Liver (tissue), 9 donors: Measurements from ENCODE around the gene C11orf21. TPM values are rescaled to one million over a fixed set of nuclear protein-coding genes. Genes with fewer than 3 reads are reported as not detected.

Experiments
- DNase-seq: peaks from one replicate; pipeline ENCODE4 v3.0.0-alpha.2; 2017; ENCODE audit warnings: low spot score
- H3K27ac ChIP-seq, 2 donors: one replicate each; pipeline ENCODE4 v1.7.0; 2013; ENCODE audit warnings: inconsistent platforms in 2 of 2, low read length in 2 of 2, control low read depth in 1 of 2, low read depth in 1 of 2, mild to moderate bottlenecking in 1 of 2
- H3K27me3 ChIP-seq, 4 donors: one replicate each; pipeline versions ENCODE4 v1.6.1 to v1.7.0; 2013; ENCODE audit warnings: low read length in 3 of 4, inconsistent platforms in 1 of 4, mild to moderate bottlenecking in 1 of 4, moderate library complexity in 1 of 4; ENCODE audit not compliant: control insufficient read depth in 4 of 4, insufficient read depth in 4 of 4
- H3K36me3 ChIP-seq, 4 donors: one replicate each; pipeline versions ENCODE4 v1.6.1 to v1.7.0; 2013; ENCODE audit warnings: low read length in 3 of 4, mild to moderate bottlenecking in 3 of 4, low read depth in 1 of 4, moderate library complexity in 1 of 4; ENCODE audit not compliant: control insufficient read depth in 4 of 4, insufficient read depth in 3 of 4
- H3K4me1 ChIP-seq, 4 donors: one replicate each; pipeline versions ENCODE4 v1.6.1 to v1.7.0; 2013; ENCODE audit warnings: low read length in 3 of 4, mild to moderate bottlenecking in 3 of 4, moderate library complexity in 1 of 4; ENCODE audit not compliant: control insufficient read depth in 4 of 4, insufficient read depth in 4 of 4
- H3K4me3 ChIP-seq, 3 donors: one replicate each; pipeline versions ENCODE4 v1.6.1 to v1.7.0; 2013; ENCODE audit warnings: low read length in 3 of 3, control low read depth in 1 of 3, low read depth in 1 of 3, mild to moderate bottlenecking in 1 of 3
- H3K9ac ChIP-seq, 2 donors: one replicate each; pipeline ENCODE4 v1.7.0; 2013; ENCODE audit warnings: low read length in 2 of 2, mild to moderate bottlenecking in 2 of 2, moderate library complexity in 2 of 2, control low read depth in 1 of 2, low read depth in 1 of 2
- H3K9me3 ChIP-seq, 4 donors: one replicate each; pipeline versions ENCODE4 v1.6.1 to v1.7.0; 2013; ENCODE audit warnings: low read length in 3 of 4; ENCODE audit not compliant: control insufficient read depth in 4 of 4
- ATF3 ChIP-seq: IDR thresholded peaks from 2 replicates; pipeline ENCODE4 v1.6.1; 2016; ENCODE audit warnings: antibody characterized with exemption
- EGR1 ChIP-seq, 2 donors: IDR thresholded peaks; 2 replicates each; pipeline ENCODE4 v1.6.1; 2016 to 2018; ENCODE audit warnings: antibody characterized with exemption in 2 of 2, low read depth in 2 of 2
- FOXA1 ChIP-seq: IDR thresholded peaks from 2 replicates; pipeline ENCODE4 v1.6.1; 2016; ENCODE audit warnings: antibody characterized with exemption
- FOXA2 ChIP-seq: IDR thresholded peaks from 2 replicates; pipeline ENCODE4 v1.6.1; 2016; ENCODE audit warnings: antibody characterized with exemption
- GABPA ChIP-seq, 2 donors: IDR thresholded peaks in 1 of 2; conservative IDR thresholded peaks in 1 of 2; 2 replicates each; pipeline ENCODE4 v1.6.1; 2016; ENCODE audit warnings: antibody characterized with exemption in 2 of 2, mild to moderate bottlenecking in 1 of 2, moderate library complexity in 1 of 2
- HNF4A ChIP-seq, 2 donors: conservative IDR thresholded peaks; 2 replicates each; pipeline ENCODE4 v1.6.1; 2016; ENCODE audit warnings: antibody characterized with exemption in 2 of 2, mild to moderate bottlenecking in 2 of 2
- HNF4G ChIP-seq: IDR thresholded peaks from 2 replicates; pipeline ENCODE4 v1.6.1; 2016; ENCODE audit warnings: antibody characterized with exemption
- JUND ChIP-seq, 2 donors: IDR thresholded peaks; 2 replicates each; pipeline ENCODE4 v1.6.1; 2016; ENCODE audit warnings: antibody characterized with exemption in 2 of 2
- NR2F2 ChIP-seq: IDR thresholded peaks from 2 replicates; pipeline ENCODE4 v1.6.1; 2016; ENCODE audit warnings: antibody characterized with exemption
- REST ChIP-seq: IDR thresholded peaks from 2 replicates; pipeline ENCODE4 v1.6.1; 2016; ENCODE audit warnings: antibody characterized with exemption, mild to moderate bottlenecking
- RXRA ChIP-seq, 2 donors: IDR thresholded peaks; 2 replicates each; pipeline ENCODE4 v1.6.1; 2017 to 2018; ENCODE audit warnings: antibody characterized with exemption in 2 of 2, mild to moderate bottlenecking in 1 of 2
- SP1 ChIP-seq: IDR thresholded peaks from 2 replicates; pipeline ENCODE4 v1.6.1; 2018; ENCODE audit warnings: antibody characterized with exemption, mild to moderate bottlenecking
- TAF1 ChIP-seq: conservative IDR thresholded peaks from 2 replicates; pipeline ENCODE4 v1.6.1; 2016; ENCODE audit warnings: antibody characterized with exemption, mild to moderate bottlenecking
- YY1 ChIP-seq: IDR thresholded peaks from 2 replicates; pipeline ENCODE4 v1.6.1; 2016; ENCODE audit warnings: antibody characterized with exemption, mild to moderate bottlenecking
- WGBS: extraction: QIAGEN DNeasy Blood & Tissue Kit; methylation state at CpG from one replicate; pipeline ENCODE4 v1.1.7; 2013; 5-methylcytosine and 5-hydroxymethylcytosine counted together
- polyA plus RNA-seq, 2 donors: library from polyadenylated mRNA; stranded (reverse) in 1 of 2; unstranded in 1 of 2; fragments of 200-250 nt in 1 of 2; fragments of >200 nt in 1 of 2; fragmentation: Nextera tagmentation in 1 of 2; extraction: Ambion mirVana in 1 of 2; gene quantifications; one replicate each; pipeline versions ENCODE4 v1.2.1 to v1.2.3, GENCODE V29; 2013 to 2015
- total RNA-seq, 2 donors: library from RNA; depleted of rRNA; stranded (reverse); fragments of >200 nt; gene quantifications; one replicate each; pipeline ENCODE4 v1.2.3, GENCODE V29; 2014
- TF ChIP-seq, protein P1 (sequence below): IDR thresholded peaks from 2 replicates; pipeline ENCODE4 v1.6.1; 2016; ENCODE audit warnings: antibody characterized with exemption
- TF ChIP-seq, protein P2 (sequence below): IDR thresholded peaks from 2 replicates; pipeline ENCODE4 v1.6.1; 2016; ENCODE audit warnings: antibody characterized with exemption
- TF ChIP-seq, protein P3 (sequence below): fragments of 150-350 bp; IDR thresholded peaks from 2 replicates; pipeline ENCODE4 v1.5.1; 2017; ENCODE audit warnings: improper control_type of control experiment, low read depth, low read length; ENCODE audit not compliant: missing input control
- donor health status: healthy.
- donor health status: healthy.
- donor health status: healthy.
- donor health status: healthy.
- donor health status: healthy.

Gene C11orf21
- total RNA-seq (10 to 100 TPM in 1 of 2 donors, under 1 TPM in 1; 0.67 to 16.2 TPM), polyA plus RNA-seq (under 1 TPM; 0.14 to 0.22 TPM)

DNA sequence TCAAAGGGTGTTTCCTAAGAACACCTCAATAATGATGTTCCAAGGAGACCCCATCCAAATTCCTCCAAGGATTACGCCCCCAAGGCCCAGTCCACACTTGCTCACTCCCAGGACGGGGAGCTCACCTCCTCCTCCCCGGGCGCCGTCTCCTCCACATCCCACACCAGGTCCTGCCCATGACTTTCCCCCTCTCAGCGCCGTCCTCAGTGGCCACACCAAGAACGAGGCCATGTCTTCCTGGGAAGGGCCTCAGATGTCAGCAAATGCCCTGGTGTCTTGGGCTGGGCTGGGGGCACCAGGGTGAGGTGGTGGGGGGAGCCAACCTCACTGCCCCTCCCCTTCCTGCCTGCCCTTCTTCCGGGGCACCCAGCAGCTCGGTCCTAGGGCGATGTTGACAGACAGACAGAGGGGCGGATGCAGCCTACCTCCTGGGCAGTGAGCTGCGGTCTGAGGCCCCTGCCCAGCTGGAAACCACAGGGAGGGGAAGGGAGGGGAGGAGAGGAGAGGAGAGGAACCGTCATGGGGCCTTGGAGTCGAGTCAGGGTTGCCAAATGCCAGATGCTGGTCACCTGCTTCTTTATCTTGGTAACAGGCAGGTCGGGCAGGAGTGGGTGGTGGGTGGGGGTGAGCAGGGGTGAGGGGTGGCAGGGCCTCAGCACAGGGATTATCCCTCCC is at the start of gene C11orf21, which contains the start of gene TSPAN32:
Gene C11orf21, minus strand, starts transcription at position 288 of the 675 bp plus-strand sequence. Its CDS starts 110 bp downstream, at position 178.
Gene TSPAN32, plus strand, starts transcription at position 383 of the 675 bp plus-strand sequence. Its CDS starts 137 bp downstream, at position 520.
- H3K9me3 ChIP-seq, result no peaks in the 10 kb centered on the region
- no peak for TF ChIP-seq JUND (IDR thresholded peaks at IDR 0.05)
- TF ChIP-seq HNF4G, result no peak
- no peak for TF ChIP-seq REST
- TF ChIP-seq SP1, result no peak
- TF ChIP-seq GABPA (IDR thresholded peaks at IDR 0.05 in 1 of 2, conservative IDR thresholded peaks at IDR 0.05 in 1 of 2), result no peak
- TF ChIP-seq EGR1 (IDR thresholded peaks at IDR 0.05; ENCODE audit: low read depth in 2 of 2), result no peak
- TF ChIP-seq YY1, result no peak
- no peak for TF ChIP-seq RXRA (IDR thresholded peaks at IDR 0.05)
- TF ChIP-seq, protein P1, sequence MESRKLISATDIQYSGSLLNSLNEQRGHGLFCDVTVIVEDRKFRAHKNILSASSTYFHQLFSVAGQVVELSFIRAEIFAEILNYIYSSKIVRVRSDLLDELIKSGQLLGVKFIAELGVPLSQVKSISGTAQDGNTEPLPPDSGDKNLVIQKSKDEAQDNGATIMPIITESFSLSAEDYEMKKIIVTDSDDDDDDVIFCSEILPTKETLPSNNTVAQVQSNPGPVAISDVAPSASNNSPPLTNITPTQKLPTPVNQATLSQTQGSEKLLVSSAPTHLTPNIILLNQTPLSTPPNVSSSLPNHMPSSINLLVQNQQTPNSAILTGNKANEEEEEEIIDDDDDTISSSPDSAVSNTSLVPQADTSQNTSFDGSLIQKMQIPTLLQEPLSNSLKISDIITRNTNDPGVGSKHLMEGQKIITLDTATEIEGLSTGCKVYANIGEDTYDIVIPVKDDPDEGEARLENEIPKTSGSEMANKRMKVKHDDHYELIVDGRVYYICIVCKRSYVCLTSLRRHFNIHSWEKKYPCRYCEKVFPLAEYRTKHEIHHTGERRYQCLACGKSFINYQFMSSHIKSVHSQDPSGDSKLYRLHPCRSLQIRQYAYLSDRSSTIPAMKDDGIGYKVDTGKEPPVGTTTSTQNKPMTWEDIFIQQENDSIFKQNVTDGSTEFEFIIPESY, result no peak
- no peak for TF ChIP-seq TAF1
- no peak for TF ChIP-seq FOXA1
- TF ChIP-seq, protein P2, sequence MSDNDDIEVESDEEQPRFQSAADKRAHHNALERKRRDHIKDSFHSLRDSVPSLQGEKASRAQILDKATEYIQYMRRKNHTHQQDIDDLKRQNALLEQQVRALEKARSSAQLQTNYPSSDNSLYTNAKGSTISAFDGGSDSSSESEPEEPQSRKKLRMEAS, result no peak
- TF ChIP-seq, protein P3, sequence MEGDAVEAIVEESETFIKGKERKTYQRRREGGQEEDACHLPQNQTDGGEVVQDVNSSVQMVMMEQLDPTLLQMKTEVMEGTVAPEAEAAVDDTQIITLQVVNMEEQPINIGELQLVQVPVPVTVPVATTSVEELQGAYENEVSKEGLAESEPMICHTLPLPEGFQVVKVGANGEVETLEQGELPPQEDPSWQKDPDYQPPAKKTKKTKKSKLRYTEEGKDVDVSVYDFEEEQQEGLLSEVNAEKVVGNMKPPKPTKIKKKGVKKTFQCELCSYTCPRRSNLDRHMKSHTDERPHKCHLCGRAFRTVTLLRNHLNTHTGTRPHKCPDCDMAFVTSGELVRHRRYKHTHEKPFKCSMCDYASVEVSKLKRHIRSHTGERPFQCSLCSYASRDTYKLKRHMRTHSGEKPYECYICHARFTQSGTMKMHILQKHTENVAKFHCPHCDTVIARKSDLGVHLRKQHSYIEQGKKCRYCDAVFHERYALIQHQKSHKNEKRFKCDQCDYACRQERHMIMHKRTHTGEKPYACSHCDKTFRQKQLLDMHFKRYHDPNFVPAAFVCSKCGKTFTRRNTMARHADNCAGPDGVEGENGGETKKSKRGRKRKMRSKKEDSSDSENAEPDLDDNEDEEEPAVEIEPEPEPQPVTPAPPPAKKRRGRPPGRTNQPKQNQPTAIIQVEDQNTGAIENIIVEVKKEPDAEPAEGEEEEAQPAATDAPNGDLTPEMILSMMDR, result no peak
- no peak for TF ChIP-seq ATF3
- TF ChIP-seq NR2F2, result no peak
- no peak for TF ChIP-seq HNF4A (conservative IDR thresholded peaks at IDR 0.05)
- no peak for TF ChIP-seq FOXA2
- DNase-seq, result peak; percentile 72

More for the DNA sequence above, at the start of gene C11orf21, which contains the start of gene TSPAN32:
- Histone ChIP-seq H3K4me3 (peak within 1 kb of the TSS in 1 of 3 donors; percentile 3), H3K27ac (peak within 1 kb of the TSS; percentile 42 to 62), H3K27me3 (no peaks in the 10 kb centered on the region), H3K9ac (no peak within 1 kb of the TSS), H3K36me3 (no peaks in the 10 kb centered on the region), H3K4me1 (peaks cover 6 to 33% (median 23%) of the 10 kb centered on the region in 4 donors)
- 63% methylated on average over 16 of the region's 16 CpGs for WGBS
